Renal cortex interstitium (tissue), 15 donors: Measurements from ENCODE around the gene RAB27A. TPM values are rescaled to one million over a fixed set of nuclear protein-coding genes. Genes with fewer than 3 reads are reported as not detected.
"Not testable (repeated sequence)": the region's sequence is repeated elsewhere in the genome, so short reads cannot be mapped to it uniquely, and the experiment has no call there.

Source experiments
- DNase-seq, 11 donors: peaks; one replicate each; pipeline ENCODE4 v3.0.0-alpha.2; 2013; ENCODE audit warnings: low read depth in 9 of 11, low spot score in 4 of 11; ENCODE audit errors: extremely low read depth in 1 of 11
- long read RNA-seq, 16 experiments: transcript quantifications; one replicate each; lab custom pipeline, GENCODE V29; 2026
- polyA plus RNA-seq, 3 donors: library from polyadenylated mRNA; unstranded; fragments of 120-200 nt; gene quantifications; one replicate each; pipeline ENCODE4 v1.2.1, GENCODE V29; 2013; ENCODE audit not compliant: insufficient read length in 3 of 3

RAB27A gene
- polyA plus RNA-seq: 10 to 100 TPM; 18.0 to 18.7 (median 18.1) TPM
- long read RNA-seq, donor 1: 0 reads
- long read RNA-seq, donor 2, partial matches to known transcripts: 0 of 1 reads
- long read RNA-seq, donor 2, other reads (novel, unspliced or antisense): 0 of 1 reads
- long read RNA-seq, donor 3, transcript RAB27A-201 (7 exons, 3,446 nt): major isoform, 6 of 6 reads
- long read RNA-seq, donor 3, partial matches to known transcripts: 0 of 6 reads
- long read RNA-seq, donor 3, other reads (novel, unspliced or antisense): 0 of 6 reads
- long read RNA-seq, donor 4, partial matches to known transcripts: 0 of 3 reads
- long read RNA-seq, donor 4, other reads (novel, unspliced or antisense): 0 of 3 reads
- long read RNA-seq, donor 5: 0 reads
- long read RNA-seq, donor 6, partial matches to known transcripts: 0 of 3 reads
- long read RNA-seq, donor 6, other reads (novel, unspliced or antisense): 0 of 3 reads
- long read RNA-seq, donor 7, transcript RAB27A-201 (7 exons, 3,446 nt): major isoform, 5 of 5 reads
- long read RNA-seq, donor 7, partial matches to known transcripts: 0 of 5 reads
- long read RNA-seq, donor 7, other reads (novel, unspliced or antisense): 0 of 5 reads
- long read RNA-seq, donor 8: 0 reads
- long read RNA-seq, donor 9, partial matches to known transcripts: 0 of 1 reads
- long read RNA-seq, donor 9, other reads (novel, unspliced or antisense): 0 of 1 reads
- long read RNA-seq, donor 10, partial matches to known transcripts: 0 of 3 reads
- long read RNA-seq, donor 10, other reads (novel, unspliced or antisense): 0 of 3 reads
- long read RNA-seq, donor 11, partial matches to known transcripts: 0 of 3 reads
- long read RNA-seq, donor 11, other reads (novel, unspliced or antisense): 0 of 3 reads
- long read RNA-seq, donor 12: 0 reads
- long read RNA-seq, donor 13: 0 reads
- long read RNA-seq, donor 14, transcript RAB27A-201 (7 exons, 3,446 nt): major isoform, 5 of 5 reads
- long read RNA-seq, donor 14, partial matches to known transcripts: 0 of 5 reads
- long read RNA-seq, donor 14, other reads (novel, unspliced or antisense): 0 of 5 reads
- long read RNA-seq, donor 15: 0 reads
- long read RNA-seq, donor 16, transcript RAB27A-201 (7 exons, 3,446 nt): major isoform, 7 of 35 reads
- long read RNA-seq, donor 16, partial matches to known transcripts: 19 of 35 reads
- long read RNA-seq, donor 16, other reads (novel, unspliced or antisense): 9 of 35 reads

DNA sequence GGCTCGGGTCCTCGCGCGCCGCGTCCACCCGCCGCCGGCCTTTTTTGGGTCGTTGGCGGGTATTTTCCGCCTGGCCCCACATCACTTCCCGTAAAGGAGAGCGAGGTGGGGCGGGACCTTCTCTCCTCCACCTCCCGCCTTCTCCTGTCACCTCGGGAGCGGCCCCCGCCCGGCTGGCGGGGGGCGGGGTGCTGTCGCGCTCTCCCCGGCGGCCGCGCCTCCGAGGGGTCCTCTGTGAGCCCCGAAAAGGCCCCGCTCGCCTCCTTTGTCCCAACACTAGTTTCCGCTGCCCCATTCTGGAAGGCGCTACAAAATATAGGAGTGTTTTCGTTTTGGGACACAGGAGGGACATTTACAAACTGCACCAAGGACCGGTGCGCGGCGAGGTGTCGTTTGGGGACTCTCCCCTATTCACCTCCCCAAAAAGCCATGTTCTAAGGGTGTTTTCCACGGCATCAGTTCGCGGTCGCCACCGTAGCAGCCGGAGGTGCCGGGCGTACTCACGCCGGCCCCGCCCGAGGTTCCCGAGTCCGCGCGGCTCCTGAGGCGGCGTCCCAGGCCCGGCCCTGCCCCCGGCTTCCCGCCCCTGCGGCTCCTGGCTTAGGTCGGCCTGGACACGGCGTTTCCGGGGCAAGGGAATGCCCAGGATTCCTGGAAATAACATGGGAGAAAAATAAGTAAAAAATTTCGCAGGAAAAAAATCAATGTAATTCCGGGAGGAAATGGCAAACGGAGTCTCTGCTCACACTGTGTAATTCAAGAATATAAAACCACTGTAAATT lies at the start of gene RAB27A:
TSS of gene RAB27A (minus strand) at position 68 of the 782 bp plus-strand sequence. CDS start 54,879 bp downstream, outside the sequence.
- DNase-seq: peak in 8 of 11 donors; percentile 23 to 78 (median 66)

DNA sequence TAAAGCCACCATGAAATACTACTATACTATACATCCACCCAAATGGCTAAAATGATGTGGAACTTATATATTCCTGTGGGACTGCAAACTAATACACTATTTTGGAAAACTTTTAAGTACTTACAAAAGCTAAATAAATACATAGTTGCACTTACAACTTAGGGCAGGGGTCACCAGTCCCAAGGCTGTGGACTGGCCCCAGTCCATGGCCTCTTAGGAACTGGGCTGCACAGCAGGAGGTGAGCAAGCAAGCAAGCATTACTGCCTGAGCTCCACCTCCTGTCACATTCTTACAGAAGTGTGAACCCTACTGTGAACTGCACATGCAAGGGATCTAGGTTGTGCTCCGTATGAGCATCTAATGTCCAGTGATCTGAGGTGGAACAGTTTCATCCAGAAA lies 47.5 kb upstream of the RAB27A start:
- no peak for DNase-seq

DNA sequence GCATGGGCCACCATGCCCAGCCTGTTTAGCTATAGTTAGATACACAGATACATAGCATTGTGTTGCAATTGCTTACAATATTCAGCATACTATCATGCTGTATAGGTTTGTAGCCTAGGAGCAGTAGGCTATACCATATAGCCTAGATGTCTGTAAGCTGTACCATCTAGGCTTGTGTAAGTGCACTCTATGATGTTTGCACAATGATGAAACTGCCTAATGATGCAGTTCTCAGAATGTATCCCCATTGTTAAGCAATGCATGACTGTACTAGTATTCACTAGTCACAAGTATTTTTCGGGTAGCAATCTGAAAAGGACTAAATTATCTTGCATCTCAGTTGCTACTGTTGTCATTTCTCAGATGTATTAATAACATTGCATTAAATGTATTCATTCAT lies 45.4 kb upstream of the RAB27A start:
- no peak for DNase-seq

- DNase-seq: no peak
These were observed 44.8 kb upstream of the RAB27A start for GRCh38 chr15:55334371-55334770.

DNA sequence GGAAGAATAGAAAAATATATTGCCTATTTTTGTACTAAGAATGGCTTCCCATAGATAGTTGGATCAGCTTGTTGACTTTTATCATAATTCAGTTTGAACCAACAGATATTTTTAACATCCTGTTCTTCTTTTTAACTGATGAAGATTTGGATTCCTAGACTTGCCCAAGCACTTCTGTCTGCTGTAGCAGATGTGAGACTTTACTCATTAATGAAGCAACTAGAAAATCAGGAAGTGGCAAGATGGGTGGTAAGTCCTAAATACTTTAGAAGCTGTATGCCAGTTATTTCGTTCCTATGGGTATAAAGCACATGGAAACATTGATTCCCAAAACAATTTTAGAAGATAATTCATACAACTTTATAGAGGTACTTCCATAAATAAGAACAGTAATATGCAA lies 37.8 kb upstream of the RAB27A start:
- no peak for DNase-seq

DNA sequence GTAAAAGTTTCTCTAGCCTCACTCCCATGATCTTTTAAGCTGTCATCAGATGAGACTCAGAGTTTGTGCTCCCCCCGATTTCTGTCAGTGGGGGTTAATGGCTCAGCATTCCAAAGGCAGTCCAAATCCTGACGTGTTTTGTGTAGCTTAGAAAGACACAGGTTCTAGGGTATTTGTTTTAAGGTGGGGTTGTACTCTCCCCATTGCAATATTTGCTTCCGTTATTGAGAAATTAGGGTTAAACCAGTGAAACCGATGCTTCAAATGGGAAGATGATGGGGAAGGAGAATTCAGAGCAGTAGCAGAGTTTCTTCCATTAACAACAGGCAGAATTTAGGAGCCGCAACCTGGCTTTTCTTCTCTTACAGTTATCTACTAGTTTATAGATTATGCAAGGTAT lies 32.9 kb upstream of the RAB27A start:
- DNase-seq: no peak

GRCh38 chr15:55320963-55321362 lies 31.4 kb upstream of the RAB27A start:
- DNase-seq: no peak

DNA sequence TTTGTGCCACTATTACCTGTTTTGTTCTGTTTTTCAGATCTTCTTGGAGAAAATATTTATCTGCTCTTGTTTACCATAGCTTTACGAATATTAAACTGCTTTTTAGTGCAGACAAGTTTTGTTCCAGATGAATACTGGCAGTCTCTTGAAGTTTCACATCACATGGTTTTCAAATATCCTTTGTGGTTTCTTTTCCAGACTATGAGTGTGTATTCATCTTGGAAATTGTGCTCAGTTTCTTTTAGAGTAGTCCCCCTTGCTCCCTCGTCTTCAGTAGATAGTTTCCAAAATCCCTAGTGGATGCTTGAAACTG lies 30.6 kb upstream of the RAB27A start:
- DNase-seq: no peak

GRCh38 chr15:55319537-55320237 lies 30.1 kb upstream of the RAB27A start:
- no peak for DNase-seq

- DNase-seq: peak; percentile 76 to 91 (median 85)
These were observed 29.2 kb upstream of the RAB27A start, which contains the start of the genes PIGB and PIGBOS1 for GRCh38 chr15:55318588-55319494. PIGB (plus strand) TSS chr15:55319222; CDS start chr15:55319251, 29 bp downstream. PIGBOS1 (minus strand) TSS chr15:55319123; CDS start chr15:55317792, 1,331 bp downstream.

DNA sequence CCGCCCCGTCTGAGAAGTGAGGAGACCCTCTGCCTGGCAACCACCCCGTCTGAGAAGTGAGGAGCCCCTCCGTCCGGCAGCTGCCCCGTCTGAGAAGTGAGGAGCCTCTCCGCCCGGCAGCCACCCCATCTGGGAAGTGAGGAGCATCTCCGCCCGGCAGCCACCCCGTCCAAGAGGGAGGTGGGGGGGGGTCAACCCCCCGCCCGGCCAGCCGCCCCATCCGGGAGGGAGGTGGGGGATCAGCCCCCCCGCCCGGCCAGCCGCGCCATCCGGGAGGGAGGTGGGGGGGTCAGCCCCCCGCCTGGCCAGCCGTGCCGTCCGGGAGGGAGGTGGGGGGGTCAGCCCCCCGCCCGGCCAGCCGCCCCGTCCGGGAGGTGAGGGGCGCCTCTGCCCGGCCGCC lies 13.2 kb upstream of the RAB27A start:
- DNase-seq: not testable (repeated sequence)

DNA sequence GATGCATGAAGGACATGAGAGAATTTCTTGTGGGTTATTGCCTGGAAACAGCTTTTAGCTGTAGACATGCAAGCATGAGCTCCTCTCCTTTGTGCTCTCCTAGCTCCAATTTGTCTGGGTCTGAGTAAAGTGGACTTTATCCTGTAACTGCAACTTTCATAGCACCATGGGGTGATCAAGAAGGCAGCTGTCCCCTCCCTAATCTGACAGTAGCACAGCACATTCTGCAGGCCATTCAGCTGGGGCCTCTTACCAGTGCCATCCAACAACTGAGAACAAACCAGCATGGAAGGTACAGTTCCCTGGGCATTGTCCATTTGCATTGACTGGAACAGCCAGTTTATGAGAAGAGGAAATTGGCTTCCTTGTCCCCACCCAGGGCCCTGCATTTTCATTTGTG lies 7.7 kb upstream of the RAB27A start:
- DNase-seq: no peak

GRCh38 chr15:55290528-55291057 lies 980 bp upstream of the RAB27A start:
- DNase-seq: peak in 9 of 11 donors; percentile 63 to 83 (median 77)

DNA sequence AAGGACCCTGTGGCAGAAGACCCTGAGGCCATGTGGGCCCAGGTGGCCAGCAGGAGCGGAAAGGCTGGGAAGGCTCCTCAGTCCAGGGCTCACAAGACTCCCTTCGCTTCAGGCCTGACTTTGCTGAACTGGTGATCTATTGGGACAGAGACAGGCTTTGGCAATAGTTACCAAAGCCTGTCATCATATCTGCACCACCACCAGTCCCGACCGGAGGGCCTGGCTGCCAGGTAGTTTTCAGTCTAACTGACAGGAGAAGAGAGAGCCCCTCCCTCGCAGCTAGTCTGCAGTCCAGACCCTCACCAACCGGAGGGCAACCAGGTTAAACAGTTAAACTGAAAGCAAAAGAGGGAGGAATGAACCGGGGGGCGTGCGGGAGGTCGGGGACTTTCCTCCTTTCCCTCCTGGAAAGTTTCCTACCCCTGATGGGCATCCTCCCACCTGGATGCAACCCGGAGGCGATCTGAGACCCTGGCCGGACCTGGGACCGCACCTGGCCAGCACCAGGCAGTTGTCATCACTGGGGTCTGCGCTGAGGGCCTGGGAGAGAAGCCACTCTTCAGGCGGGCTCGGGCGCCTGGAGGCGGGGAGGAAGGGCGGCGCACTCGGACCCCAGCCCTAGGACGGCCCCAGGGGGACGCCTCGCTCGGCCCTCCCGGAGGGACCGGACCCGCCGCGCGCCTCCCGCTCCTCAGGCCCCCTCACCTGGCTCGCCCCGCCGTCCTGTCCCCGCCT lies 435 bp downstream of the RAB27A start:
- DNase-seq: peak in 6 of 11 donors; percentile 14 to 29 (median 19)

DNA sequence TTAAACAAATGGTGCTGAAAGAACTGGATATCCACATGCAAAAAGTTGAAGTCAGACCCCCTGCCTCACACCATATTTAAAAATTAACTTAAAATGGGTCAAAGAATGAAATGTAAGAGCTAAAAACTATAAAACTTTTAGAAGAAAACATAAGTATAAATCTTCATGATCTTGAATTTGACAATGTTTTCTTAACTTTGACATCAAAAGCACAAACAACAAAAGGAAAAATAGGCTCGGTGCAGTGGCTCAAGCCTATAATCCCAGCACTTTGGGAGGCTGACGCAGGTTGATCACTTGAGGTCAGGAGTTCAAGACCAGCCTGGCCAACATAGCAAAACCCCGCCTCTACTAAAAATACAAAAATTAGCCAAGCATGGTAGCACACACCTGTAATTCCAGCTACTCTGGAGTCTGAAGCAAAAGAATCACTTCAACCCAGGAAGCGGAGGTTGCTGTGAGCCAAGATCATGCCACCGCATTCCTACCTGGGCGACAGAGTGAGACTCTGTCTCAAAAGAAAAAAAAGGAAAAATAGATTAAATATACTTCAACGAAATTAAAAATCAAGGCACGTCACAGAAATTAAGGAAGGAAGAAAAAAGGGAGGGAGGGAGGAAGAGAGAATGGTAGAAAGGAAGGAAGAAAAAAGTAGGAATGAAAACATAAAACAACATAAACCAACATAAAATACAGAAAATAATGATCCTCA lies 1.5 kb downstream of the RAB27A start:
- no peak for DNase-seq
